PFSK-1 (cell line): Measurements from ENCODE around the gene CAPN1.

ENCODE experiments used
- FOXP2 ChIP-seq: optimal IDR thresholded peaks from 2 replicates; pipeline ENCODE3; 2011; ENCODE audit warnings: borderline replicate concordance, control low read depth, inconsistent platforms; ENCODE audit not compliant: insufficient read depth; ENCODE audit errors: extremely low read length, extremely low read depth
- POLR2AphosphoS5 ChIP-seq: IDR thresholded peaks from 2 replicates; pipeline ENCODE4 v1.6.1; 2012; ENCODE audit warnings: low read depth, mild to moderate bottlenecking, control low read depth, low read length, moderate library complexity
- REST ChIP-seq, 2 experiments: IDR thresholded peaks; 2 replicates each; pipeline versions ENCODE4 v1.6.1 to v1.8.0; 2011 to 2012; ENCODE audit warnings: low read depth in 2 of 2, low read length in 2 of 2, control low read depth in 1 of 2, inconsistent platforms in 1 of 2, mild to moderate bottlenecking in 1 of 2, moderate library complexity in 1 of 2; ENCODE audit not compliant: insufficient read depth in 1 of 2
- SIN3A ChIP-seq: IDR thresholded peaks from 2 replicates; pipeline ENCODE4 v1.6.1; 2012; ENCODE audit warnings: mild to moderate bottlenecking, low read length, moderate library complexity, borderline replicate concordance; ENCODE audit not compliant: insufficient read depth
- TAF1 ChIP-seq: IDR thresholded peaks from 2 replicates; pipeline ENCODE4 v1.6.1; 2012; ENCODE audit warnings: low read length, control low read depth, borderline replicate concordance; ENCODE audit not compliant: insufficient read depth

Gene CAPN1

GRCh38 chr11:65180877-65181568, 705 bp upstream of the CAPN1 start:
- no peak for TF ChIP-seq FOXP2
- no peak for TF ChIP-seq POLR2AphosphoS5
- no peak for TF ChIP-seq SIN3A
- no peak for TF ChIP-seq REST (IDR thresholded peaks at IDR 0.05; ENCODE audit: insufficient read depth in 1 of 2, low read depth in 2 of 2, low read length in 2 of 2)
- TF ChIP-seq TAF1, result no peak

DNA sequence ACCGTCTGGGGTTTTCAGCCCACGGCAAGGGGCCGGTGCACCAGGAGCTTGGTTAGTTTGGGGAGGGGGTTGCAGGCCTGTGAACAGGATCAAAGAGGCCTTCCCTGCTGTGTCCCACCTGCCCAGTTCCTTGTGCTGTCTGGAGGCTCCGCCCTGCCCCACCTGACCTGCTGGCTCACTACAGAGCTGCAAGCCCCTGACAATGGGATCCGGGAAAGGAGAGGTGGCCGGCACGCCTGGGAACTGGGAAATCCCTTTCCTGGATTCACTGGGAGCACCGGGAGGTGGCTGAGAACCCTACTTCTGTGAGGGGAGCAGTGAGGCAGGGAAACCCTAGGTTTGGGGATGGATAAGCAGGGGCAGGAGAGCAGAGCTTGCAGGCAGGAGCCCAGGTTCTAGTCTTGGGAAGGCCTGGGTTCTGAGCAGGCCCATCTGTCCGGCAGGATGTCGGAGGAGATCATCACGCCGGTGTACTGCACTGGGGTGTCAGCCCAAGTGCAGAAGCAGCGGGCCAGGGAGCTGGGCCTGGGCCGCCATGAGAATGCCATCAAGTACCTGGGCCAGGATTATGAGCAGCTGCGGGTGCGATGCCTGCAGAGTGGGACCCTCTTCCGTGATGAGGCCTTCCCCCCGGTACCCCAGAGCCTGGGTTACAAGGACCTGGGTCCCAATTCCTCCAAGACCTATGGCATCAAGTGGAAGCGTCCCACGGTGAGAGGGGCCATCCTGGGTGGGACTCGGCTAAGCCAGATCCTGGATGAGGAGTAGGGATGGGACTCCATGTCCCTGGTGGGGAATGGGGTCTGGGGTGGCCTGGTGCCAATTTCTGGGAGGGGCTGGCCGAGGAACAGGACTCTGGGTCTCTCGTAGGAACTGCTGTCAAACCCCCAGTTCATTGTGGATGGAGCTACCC, 786 bp downstream of the CAPN1 start:
- no peak for TF ChIP-seq SIN3A
- TF ChIP-seq TAF1, result no peak
- TF ChIP-seq FOXP2, result no peak
- TF ChIP-seq REST (IDR thresholded peaks at IDR 0.05; ENCODE audit: insufficient read depth in 1 of 2, low read depth in 2 of 2, low read length in 2 of 2), result no peak
- TF ChIP-seq POLR2AphosphoS5, result no peak

GRCh38 chr11:65183201-65183891, 1.6 kb downstream of the CAPN1 start:
- TF ChIP-seq POLR2AphosphoS5, result no peak
- TF ChIP-seq TAF1, result no peak
- TF ChIP-seq FOXP2, result no peak
- no peak for TF ChIP-seq SIN3A
- TF ChIP-seq REST (IDR thresholded peaks at IDR 0.05; ENCODE audit: insufficient read depth in 1 of 2, low read depth in 2 of 2, low read length in 2 of 2), result no peak

- TF ChIP-seq REST (IDR thresholded peaks at IDR 0.05; ENCODE audit: insufficient read depth in 1 of 2, low read depth in 2 of 2, low read length in 2 of 2), result no peak
Measured at GRCh38 chr11:65184146-65184545, 2.4 kb downstream of the CAPN1 start.
